K562 (cell line): Measurements from ENCODE around the gene CFAP141. TPM values are rescaled to one million over a fixed set of nuclear protein-coding genes. Genes with fewer than 3 reads are reported as not detected.

Experiments used
- DPF2 ChIP-seq: fragments of 450-650 bp; IDR thresholded peaks from 2 replicates; pipeline ENCODE4 v1.6.1; 2016
- HDAC1 ChIP-seq, 2 experiments: fragments of 450-650 bp; IDR thresholded peaks; 2 replicates each; pipeline ENCODE4 v1.6.1; 2016 to 2017; ENCODE audit warnings: inconsistent platforms in 1 of 2, mild to moderate bottlenecking in 1 of 2, moderate library complexity in 1 of 2
- HDAC8 ChIP-seq: fragments of 450-650 bp; IDR thresholded peaks from 2 replicates; pipeline ENCODE4 v1.6.1; 2016; ENCODE audit warnings: mild to moderate bottlenecking, missing genetic modification characterization, moderate library complexity, missing compliant biosample characterization
- LARP7 ChIP-seq: fragments of 450-650 bp; IDR thresholded peaks from 2 replicates; pipeline ENCODE4 v1.6.1; 2016
- LEF1 ChIP-seq: fragments of 450-650 bp; IDR thresholded peaks from 2 replicates; pipeline ENCODE4 v1.6.1; 2016; ENCODE audit warnings: mild to moderate bottlenecking
- NFIX ChIP-seq: fragments of 250-450 bp; sonication (Bioruptor Pico); IDR thresholded peaks from 2 replicates; pipeline ENCODE4 v1.4.0; 2020; ENCODE audit warnings: low read depth, mild to moderate bottlenecking, moderate library complexity
- ZBED1 ChIP-seq: IDR thresholded peaks from 2 replicates; pipeline ENCODE4 v1.6.1; 2014
- ZNF146 ChIP-seq: IDR thresholded peaks from one replicate; pipeline ENCODE4 v1.6.1; 2018; ENCODE audit warnings: missing compliant biosample characterization; ENCODE audit not compliant: unreplicated experiment
- polyA plus RNA-seq, 8 experiments: library from polyadenylated mRNA; depleted of rRNA in 4 of 8; stranded (reverse) in 5 of 8; unstranded in 3 of 8; fragments of >200 nt; fragmentation: Nextera tagmentation in 2 of 8; fragmentation: Illumina TruSeq in 1 of 8; extraction: Ambion mirVana in 2 of 8; extraction: Trizol in 1 of 8; gene quantifications; 2 replicates each; pipeline versions ENCODE4 v1.2.1 to v1.2.3, GENCODE V29; 2011 to 2014; ENCODE audit warnings: inconsistent platforms in 1 of 8, missing spikeins in 1 of 8
- total RNA-seq, 7 experiments: library from RNA; depleted of rRNA in 6 of 7; stranded (reverse); fragments of >200 nt in 6 of 7; fragmentation: Illumina TruSeq in 2 of 7; extraction: Trizol in 2 of 7; gene quantifications; 2 replicates each; pipeline versions ENCODE4 v1.2.1 to v1.2.3, GENCODE V29; 2011 to 2021; ENCODE audit warnings: low replicate concordance in 1 of 7
- TF ChIP-seq, protein P1 (sequence below): sonication (generic); formaldehyde crosslinking; IDR thresholded peaks from 2 replicates; pipeline ENCODE4 v1.8.0; 2023; ENCODE audit warnings: mild to moderate bottlenecking, missing genetic modification reagents
- TF ChIP-seq, protein P2 (sequence below), 2 experiments: fragments of 450-650 bp; formaldehyde crosslinking in 1 of 2; IDR thresholded peaks; 2 replicates each; pipeline versions ENCODE4 v1.4.0 to v1.6.1; 2014 to 2020; ENCODE audit warnings: mild to moderate bottlenecking in 2 of 2, borderline replicate concordance in 1 of 2, low read depth in 1 of 2
- TF ChIP-seq, protein P3 (sequence below): fragments of 450-650 bp; IDR thresholded peaks from 2 replicates; pipeline ENCODE4 v1.7.1; 2018; ENCODE audit warnings: mild to moderate bottlenecking, low read depth; ENCODE audit not compliant: partially characterized antibody

Gene CFAP141
- total and polyA plus RNA-seq, 9 of the 15 experiments (the other 6 are each of a cell fraction or from before 2014, with no cell fraction given) = not detected

DNA sequence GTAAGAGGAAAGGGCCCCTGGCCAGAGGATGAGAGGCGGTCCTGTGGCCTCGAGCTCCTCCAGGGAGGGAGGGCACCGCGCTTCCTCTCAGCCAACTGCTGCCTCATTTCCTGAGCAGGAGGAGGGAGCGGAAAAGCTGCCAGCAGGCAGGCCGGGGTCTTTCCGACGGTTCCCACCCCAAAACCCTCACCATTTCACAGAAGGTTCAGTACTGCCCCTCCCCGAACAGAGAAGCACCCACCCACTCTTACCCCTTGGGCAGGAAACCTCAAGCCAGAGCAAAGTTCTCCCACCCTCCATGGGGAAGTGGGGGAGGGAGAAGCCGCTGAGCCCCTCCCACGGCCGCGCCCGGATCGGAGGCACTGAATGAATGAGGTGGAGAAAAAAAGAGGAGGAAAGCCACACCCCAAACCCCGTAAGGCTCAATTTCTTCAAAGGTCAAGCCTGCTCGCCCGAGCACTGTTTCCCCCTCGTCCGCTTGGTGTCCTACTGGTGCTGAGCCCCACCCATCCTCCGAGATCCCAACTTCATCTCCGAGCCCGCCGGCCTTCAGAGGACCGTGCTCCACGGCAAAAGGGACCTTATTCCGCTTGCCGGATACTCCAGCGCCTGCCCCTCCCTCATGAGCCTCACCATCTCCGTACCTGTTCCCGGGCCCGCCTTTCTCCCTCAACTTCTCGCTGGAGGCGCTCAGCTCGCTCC, 23.6 kb downstream of the CFAP141 start (continued):
- TF ChIP-seq, protein P1, sequence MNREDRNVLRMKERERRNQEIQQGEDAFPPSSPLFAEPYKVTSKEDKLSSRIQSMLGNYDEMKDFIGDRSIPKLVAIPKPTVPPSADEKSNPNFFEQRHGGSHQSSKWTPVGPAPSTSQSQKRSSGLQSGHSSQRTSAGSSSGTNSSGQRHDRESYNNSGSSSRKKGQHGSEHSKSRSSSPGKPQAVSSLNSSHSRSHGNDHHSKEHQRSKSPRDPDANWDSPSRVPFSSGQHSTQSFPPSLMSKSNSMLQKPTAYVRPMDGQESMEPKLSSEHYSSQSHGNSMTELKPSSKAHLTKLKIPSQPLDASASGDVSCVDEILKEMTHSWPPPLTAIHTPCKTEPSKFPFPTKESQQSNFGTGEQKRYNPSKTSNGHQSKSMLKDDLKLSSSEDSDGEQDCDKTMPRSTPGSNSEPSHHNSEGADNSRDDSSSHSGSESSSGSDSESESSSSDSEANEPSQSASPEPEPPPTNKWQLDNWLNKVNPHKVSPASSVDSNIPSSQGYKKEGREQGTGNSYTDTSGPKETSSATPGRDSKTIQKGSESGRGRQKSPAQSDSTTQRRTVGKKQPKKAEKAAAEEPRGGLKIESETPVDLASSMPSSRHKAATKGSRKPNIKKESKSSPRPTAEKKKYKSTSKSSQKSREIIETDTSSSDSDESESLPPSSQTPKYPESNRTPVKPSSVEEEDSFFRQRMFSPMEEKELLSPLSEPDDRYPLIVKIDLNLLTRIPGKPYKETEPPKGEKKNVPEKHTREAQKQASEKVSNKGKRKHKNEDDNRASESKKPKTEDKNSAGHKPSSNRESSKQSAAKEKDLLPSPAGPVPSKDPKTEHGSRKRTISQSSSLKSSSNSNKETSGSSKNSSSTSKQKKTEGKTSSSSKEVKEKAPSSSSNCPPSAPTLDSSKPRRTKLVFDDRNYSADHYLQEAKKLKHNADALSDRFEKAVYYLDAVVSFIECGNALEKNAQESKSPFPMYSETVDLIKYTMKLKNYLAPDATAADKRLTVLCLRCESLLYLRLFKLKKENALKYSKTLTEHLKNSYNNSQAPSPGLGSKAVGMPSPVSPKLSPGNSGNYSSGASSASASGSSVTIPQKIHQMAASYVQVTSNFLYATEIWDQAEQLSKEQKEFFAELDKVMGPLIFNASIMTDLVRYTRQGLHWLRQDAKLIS (CRISPR knock-in tag) = 0 out of 2 replicates have a peak, but pooled peaks have one; percentile 43
- TF ChIP-seq DPF2 (peak; percentile 63; the same call in 1 of the 2 replicates), HDAC1 (IDR thresholded peaks at IDR 0.05) (peak in 1 of 2 experiments; percentile 94; a peak in 1 of 4 replicates), ZNF146 (no peak), NFIX (CRISPR knock-in tag) (no peak), ZBED1 (0 out of 2 replicates have a peak, but pooled peaks have one; percentile 30), LEF1 (0 out of 2 replicates have a peak, but pooled peaks have one; percentile 14), LARP7 (no peak), HDAC8 (tag) (no peak)
- TF ChIP-seq, protein P2, sequence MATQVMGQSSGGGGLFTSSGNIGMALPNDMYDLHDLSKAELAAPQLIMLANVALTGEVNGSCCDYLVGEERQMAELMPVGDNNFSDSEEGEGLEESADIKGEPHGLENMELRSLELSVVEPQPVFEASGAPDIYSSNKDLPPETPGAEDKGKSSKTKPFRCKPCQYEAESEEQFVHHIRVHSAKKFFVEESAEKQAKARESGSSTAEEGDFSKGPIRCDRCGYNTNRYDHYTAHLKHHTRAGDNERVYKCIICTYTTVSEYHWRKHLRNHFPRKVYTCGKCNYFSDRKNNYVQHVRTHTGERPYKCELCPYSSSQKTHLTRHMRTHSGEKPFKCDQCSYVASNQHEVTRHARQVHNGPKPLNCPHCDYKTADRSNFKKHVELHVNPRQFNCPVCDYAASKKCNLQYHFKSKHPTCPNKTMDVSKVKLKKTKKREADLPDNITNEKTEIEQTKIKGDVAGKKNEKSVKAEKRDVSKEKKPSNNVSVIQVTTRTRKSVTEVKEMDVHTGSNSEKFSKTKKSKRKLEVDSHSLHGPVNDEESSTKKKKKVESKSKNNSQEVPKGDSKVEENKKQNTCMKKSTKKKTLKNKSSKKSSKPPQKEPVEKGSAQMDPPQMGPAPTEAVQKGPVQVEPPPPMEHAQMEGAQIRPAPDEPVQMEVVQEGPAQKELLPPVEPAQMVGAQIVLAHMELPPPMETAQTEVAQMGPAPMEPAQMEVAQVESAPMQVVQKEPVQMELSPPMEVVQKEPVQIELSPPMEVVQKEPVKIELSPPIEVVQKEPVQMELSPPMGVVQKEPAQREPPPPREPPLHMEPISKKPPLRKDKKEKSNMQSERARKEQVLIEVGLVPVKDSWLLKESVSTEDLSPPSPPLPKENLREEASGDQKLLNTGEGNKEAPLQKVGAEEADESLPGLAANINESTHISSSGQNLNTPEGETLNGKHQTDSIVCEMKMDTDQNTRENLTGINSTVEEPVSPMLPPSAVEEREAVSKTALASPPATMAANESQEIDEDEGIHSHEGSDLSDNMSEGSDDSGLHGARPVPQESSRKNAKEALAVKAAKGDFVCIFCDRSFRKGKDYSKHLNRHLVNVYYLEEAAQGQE (IDR thresholded peaks at IDR 0.05; ENCODE audit: borderline replicate concordance) = no peak; the same call in 1 of the 2 replicates
- TF ChIP-seq, protein P2 (CRISPR knock-in tag; IDR thresholded peaks at IDR 0.05; ENCODE audit: low read depth) = 0 out of 2 replicates have a peak, but pooled peaks have one; percentile 35
- TF ChIP-seq, protein P3, sequence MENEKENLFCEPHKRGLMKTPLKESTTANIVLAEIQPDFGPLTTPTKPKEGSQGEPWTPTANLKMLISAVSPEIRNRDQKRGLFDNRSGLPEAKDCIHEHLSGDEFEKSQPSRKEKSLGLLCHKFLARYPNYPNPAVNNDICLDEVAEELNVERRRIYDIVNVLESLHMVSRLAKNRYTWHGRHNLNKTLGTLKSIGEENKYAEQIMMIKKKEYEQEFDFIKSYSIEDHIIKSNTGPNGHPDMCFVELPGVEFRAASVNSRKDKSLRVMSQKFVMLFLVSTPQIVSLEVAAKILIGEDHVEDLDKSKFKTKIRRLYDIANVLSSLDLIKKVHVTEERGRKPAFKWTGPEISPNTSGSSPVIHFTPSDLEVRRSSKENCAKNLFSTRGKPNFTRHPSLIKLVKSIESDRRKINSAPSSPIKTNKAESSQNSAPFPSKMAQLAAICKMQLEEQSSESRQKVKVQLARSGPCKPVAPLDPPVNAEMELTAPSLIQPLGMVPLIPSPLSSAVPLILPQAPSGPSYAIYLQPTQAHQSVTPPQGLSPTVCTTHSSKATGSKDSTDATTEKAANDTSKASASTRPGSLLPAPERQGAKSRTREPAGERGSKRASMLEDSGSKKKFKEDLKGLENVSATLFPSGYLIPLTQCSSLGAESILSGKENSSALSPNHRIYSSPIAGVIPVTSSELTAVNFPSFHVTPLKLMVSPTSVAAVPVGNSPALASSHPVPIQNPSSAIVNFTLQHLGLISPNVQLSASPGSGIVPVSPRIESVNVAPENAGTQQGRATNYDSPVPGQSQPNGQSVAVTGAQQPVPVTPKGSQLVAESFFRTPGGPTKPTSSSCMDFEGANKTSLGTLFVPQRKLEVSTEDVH = no peak
